Aorta (tissue), 5 donors: ENCODE measurements around the gene PSEN1. TPM values are rescaled to one million over a fixed set of nuclear protein-coding genes. Genes with fewer than 3 reads are reported as not detected.

Source experiments
- ATAC-seq: fragments of 200-7000 bp; cut with Tn5 transposase; one replicate; pipeline ENCODE4 v1.9.1; 2022; ENCODE audit warnings: moderate library complexity; ENCODE audit not compliant: low FRiP score
- DNase-seq, 2 donors: peaks; one replicate each; pipeline ENCODE4 v3.0.0-alpha.2; 2020
- H3K27ac ChIP-seq, 2 donors: one replicate each; pipeline ENCODE4 v1.5.1; 2013; ENCODE audit warnings: low read length in 2 of 2, mild to moderate bottlenecking in 2 of 2, moderate library complexity in 2 of 2, control low read depth in 1 of 2, inconsistent platforms in 1 of 2, low read depth in 1 of 2
- H3K27me3 ChIP-seq, 2 donors: one replicate each; pipeline ENCODE4 v1.6.1; 2013; ENCODE audit warnings: control low read depth in 1 of 2, low read length in 1 of 2, mild to moderate bottlenecking in 1 of 2, moderate library complexity in 1 of 2; ENCODE audit not compliant: insufficient read depth in 2 of 2, control insufficient read depth in 1 of 2
- H3K36me3 ChIP-seq, 2 donors: one replicate each; pipeline ENCODE4 v1.6.1; 2013; ENCODE audit warnings: control low read depth in 1 of 2, low read length in 1 of 2, mild to moderate bottlenecking in 1 of 2; ENCODE audit not compliant: insufficient read depth in 2 of 2, control insufficient read depth in 1 of 2
- H3K4me1 ChIP-seq, 2 donors: one replicate each; pipeline ENCODE4 v1.6.1; 2013; ENCODE audit warnings: low read length in 2 of 2, control low read depth in 1 of 2, mild to moderate bottlenecking in 1 of 2, moderate library complexity in 1 of 2; ENCODE audit not compliant: insufficient read depth in 2 of 2, control insufficient read depth in 1 of 2
- H3K4me3 ChIP-seq, 2 donors: one replicate each; pipeline ENCODE4 v1.5.1; 2013; ENCODE audit warnings: low read length in 2 of 2, control low read depth in 1 of 2, mild to moderate bottlenecking in 1 of 2
- H3K9me3 ChIP-seq: one replicate; pipeline ENCODE4 v1.6.1; 2013; ENCODE audit warnings: mild to moderate bottlenecking, low read length; ENCODE audit not compliant: control insufficient read depth
- WGBS, 2 donors: extraction: QIAGEN DNeasy Blood & Tissue Kit; methylation state at CpG; one replicate each; pipeline ENCODE4 v1.1.7; 2013; 5-methylcytosine and 5-hydroxymethylcytosine counted together
- intact Hi-C, 2 donors: fragments of 100-400 bp; cut with DNase I; formaldehyde crosslinking; loops; one replicate each; pipeline versions ENCODE4 v1.14.2 to v1.15.0; 2022
- long read RNA-seq, 2 donors: library from polyadenylated mRNA; unstranded; transcript quantifications; one replicate each; pipeline ENCODE4 v2.0.0, GENCODE V29; 2020 to 2021
- polyA plus RNA-seq, 2 donors: library from polyadenylated mRNA; stranded (reverse); fragments of 200-250 nt; gene quantifications; one replicate each; pipeline ENCODE4 v1.2.3, GENCODE V29; 2013
- total RNA-seq, 2 donors: library from RNA; stranded (reverse); fragmentation: NEBNext Ultra II Directional; extraction: Animal tissue kit (Norgen Biotek cat#: 25700); gene quantifications; one replicate each; pipeline ENCODE4 v1.2.1, GENCODE V29; 2021
- donor health status: healthy with polysubstance abuse.
- donor health status: Bipolar disorder and iron deficiency.
- donor health status: DM: no; HTN: no; CAD: no.
- donor health status: DM: no; HTN: no; CAD: no.
- donor health status: DM: yes; HTN: yes; CAD: no.

PSEN1 gene
- total RNA-seq (10 to 100 TPM; 44.4 to 51.6 TPM), polyA plus RNA-seq (10 to 100 TPM; 10.3 to 20.5 TPM)
- long read RNA-seq, donor 1, full-length matches to known transcripts, result 70 of 97 reads
- long read RNA-seq, donor 1, partial matches to known transcripts, result 7 of 97 reads
- long read RNA-seq, donor 1, other reads (novel, unspliced or antisense), result 20 of 97 reads
- long read RNA-seq, donor 2, full-length matches to known transcripts, result 31 of 48 reads
- long read RNA-seq, donor 2, partial matches to known transcripts, result 4 of 48 reads
- long read RNA-seq, donor 2, other reads (novel, unspliced or antisense), result 13 of 48 reads

DNA sequence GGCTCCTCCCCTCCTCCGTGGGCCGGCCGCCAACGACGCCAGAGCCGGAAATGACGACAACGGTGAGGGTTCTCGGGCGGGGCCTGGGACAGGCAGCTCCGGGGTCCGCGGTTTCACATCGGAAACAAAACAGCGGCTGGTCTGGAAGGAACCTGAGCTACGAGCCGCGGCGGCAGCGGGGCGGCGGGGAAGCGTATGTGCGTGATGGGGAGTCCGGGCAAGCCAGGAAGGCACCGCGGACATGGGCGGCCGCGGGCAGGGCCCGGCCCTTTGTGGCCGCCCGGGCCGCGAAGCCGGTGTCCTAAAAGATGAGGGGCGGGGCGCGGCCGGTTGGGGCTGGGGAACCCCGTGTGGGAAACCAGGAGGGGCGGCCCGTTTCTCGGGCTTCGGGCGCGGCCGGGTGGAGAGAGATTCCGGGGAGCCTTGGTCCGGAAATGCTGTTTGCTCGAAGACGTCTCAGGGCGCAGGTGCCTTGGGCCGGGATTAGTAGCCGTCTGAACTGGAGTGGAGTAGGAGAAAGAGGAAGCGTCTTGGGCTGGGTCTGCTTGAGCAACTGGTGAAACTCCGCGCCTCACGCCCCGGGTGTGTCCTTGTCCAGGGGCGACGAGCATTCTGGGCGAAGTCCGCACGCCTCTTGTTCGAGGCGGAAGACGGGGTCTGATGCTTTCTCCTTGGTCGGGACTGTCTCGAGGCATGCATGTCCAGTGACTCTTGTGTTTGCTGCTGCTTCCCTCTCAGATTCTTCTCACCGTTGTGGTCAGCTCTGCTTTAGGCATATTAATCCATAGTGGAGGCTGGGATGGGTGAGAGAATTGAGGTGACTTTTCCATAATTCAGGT, at the start of gene PSEN1:
PSEN1 (plus strand) TSS at position 121 of the 839 bp plus-strand sequence. CDS start 11,513 bp downstream, outside the sequence.
- ATAC-seq, result peak; percentile 98
- Histone ChIP-seq H3K9me3 (no peaks in the 10 kb centered on the region), H3K27me3 (no peaks in the 10 kb centered on the region), H3K4me3 (peak within 1 kb of the TSS; percentile 87 to 92), H3K27ac (peak within 1 kb of the TSS in 1 of 2 donors; percentile 46), H3K36me3 (no peaks in the 10 kb centered on the region), H3K4me1 (peaks cover 0 to 3% of the 10 kb centered on the region in 2 donors)
- intact Hi-C loops, result no loop called here
- DNase-seq, result peak; percentile 96 to 98
- 0 to 1% methylated on average over 71 of the region's 71 CpGs for WGBS, 2 donors

DNA sequence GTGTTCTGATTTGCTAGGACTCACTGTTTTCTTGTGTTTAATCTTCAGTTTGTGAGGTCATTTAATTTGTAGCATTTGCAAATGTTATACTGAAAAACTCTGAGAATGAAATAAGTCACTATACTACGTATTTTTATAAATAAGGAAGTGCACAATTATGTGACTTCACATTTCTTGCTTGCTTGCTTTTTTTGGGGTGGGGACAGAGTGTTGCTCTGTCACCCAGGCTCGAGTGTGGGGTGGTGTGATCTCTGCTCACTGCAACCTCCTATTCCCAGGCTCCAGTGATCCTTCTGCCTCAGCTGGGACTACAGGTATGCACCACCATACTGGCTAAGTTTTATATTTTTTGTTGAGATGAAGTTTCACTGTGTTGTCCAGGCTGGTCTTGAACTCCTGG, 45.3 kb upstream of the PSEN1 start:
- intact Hi-C loops, result no loop called here
- no peak overlapping the region for H3K27ac ChIP-seq
- 85 to 91% methylated on average over 2 of the region's 2 CpGs for WGBS, 2 donors
- ATAC-seq (no peak), DNase-seq (no peak)
- H3K36me3 ChIP-seq, result peaks cover 2 to 10% of the 10 kb centered on the region in 2 donors
- H3K27me3 ChIP-seq, result no peaks in the 10 kb centered on the region
- H3K9me3 ChIP-seq, result no peaks in the 10 kb centered on the region
- no peaks in the 10 kb centered on the region for H3K4me1 ChIP-seq
- H3K4me3 ChIP-seq, result no peak overlapping the region

DNA sequence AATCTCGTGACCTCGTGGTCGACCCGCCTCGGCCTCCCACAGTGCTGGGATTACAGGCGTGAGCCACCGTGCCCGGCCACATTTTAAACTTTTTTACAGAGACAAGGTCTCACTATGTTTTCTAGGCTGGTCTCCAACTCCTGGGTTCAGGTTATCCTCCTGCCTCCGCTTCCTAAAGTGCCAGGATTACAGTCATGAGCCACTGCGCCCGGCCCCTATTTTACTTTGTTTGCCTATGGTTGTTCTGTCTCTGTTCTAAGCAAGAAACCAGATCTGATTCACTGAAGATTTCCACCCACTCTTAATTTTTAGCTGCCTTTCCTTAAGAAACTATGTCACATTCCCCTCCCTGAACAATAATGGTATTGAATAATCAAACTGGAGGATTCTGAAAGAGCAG, 38.9 kb upstream of the PSEN1 start:
- intact Hi-C loops, result no loop called here
- 97% methylated on average over 11 of the region's 11 CpGs for WGBS, 2 donors

DNA sequence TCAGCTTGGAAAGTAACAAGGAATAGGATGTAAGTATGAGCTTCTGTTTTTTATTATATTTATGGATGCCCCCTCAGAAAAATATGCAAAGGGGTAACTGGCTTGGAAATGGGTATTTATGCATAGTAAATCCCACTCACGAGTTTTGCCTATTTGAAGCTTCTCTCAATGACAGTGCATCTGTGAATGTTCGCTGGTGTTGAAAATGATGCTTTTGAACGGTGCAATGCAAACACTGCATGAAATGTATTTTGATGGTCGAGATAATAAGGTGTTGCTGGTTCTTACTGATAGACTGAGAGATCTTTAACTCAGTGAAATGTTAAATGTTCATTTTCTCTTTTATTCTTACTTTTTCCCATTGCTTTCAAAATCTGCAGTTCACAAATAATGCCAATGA, 36.0 kb upstream of the PSEN1 start:
- Histone ChIP-seq H3K27ac (no peak overlapping the region), H3K4me1 (no peaks in the 10 kb centered on the region), H3K36me3 (peaks cover 0 to 7% of the 10 kb centered on the region in 2 donors), H3K4me3 (no peak overlapping the region), H3K9me3 (no peaks in the 10 kb centered on the region), H3K27me3 (no peaks in the 10 kb centered on the region)
- WGBS, 2 donors, result 89 to 90% methylated on average over 4 of the region's 4 CpGs
- DNase-seq, result no peak
- intact Hi-C loops, result no loop called here
- no peak for ATAC-seq

More for the DNA sequence above, 38.9 kb upstream of the PSEN1 start:
- Histone ChIP-seq H3K27me3 (no peaks in the 10 kb centered on the region), H3K9me3 (no peaks in the 10 kb centered on the region), H3K36me3 (peaks cover 0 to 1% of the 10 kb centered on the region in 2 donors), H3K27ac (no peak overlapping the region), H3K4me1 (no peaks in the 10 kb centered on the region), H3K4me3 (no peak overlapping the region)
- ATAC-seq (no peak), DNase-seq (no peak)

DNA sequence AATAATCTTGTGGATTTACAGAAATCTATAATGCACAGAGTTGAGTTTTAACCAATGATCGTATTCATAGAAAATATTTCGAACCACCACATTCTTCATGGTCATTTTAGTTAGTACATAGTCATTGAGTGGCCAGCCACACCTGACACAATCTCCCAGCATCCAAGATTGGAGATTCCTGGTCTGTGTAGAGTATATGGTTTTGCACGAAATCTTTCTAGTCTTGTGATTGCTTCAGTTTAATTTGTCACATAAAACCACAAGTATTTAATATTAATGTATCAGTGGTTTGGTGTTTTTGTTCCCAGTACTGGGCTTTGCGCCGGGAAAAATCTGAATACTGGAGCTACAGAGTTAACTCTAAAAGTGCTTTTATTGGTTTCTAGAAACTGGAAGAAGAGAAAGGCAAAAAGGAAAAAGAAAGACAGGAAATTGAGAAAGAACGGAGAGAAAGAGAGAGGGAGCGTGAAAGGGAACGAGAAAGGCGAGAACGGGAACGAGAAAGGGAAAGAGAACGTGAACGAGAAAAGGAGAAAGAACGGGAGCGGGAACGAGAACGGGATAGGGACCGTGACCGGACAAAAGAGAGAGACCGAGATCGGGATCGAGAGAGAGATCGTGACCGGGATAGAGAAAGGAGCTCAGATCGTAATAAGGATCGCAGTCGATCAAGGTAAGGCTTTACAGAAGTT, 33.4 kb upstream of the PSEN1 start:
- intact Hi-C loops, result no loop called here
- Histone ChIP-seq H3K4me3 (no peak overlapping the region), H3K27me3 (no peaks in the 10 kb centered on the region), H3K9me3 (no peaks in the 10 kb centered on the region), H3K27ac (no peak overlapping the region), H3K4me1 (no peaks in the 10 kb centered on the region), H3K36me3 (peaks cover 0 to 7% of the 10 kb centered on the region in 2 donors)
- ATAC-seq, result no peak
- 96 to 97% methylated on average over 27 of the region's 27 CpGs for WGBS, 2 donors
- no peak for DNase-seq

DNA sequence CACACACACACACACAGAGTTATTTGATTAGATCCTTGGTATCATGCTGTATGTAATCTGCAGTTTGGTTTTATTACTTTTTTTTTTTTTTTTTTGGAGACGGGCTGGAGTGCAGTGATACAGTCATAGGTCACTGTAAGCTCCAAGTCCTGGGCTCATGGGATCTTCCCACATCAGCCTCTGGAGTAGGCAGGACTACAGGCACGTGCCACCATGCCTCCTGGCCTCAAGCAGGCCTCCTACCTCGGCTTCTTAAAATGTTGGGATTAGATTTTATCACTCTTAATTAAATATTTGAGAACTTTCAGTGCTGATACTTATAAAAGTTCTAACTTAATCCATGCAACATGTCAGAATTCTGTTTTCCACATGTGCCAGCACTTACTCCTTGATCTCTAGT, 31.3 kb upstream of the PSEN1 start:
- DNase-seq (no peak), ATAC-seq (no peak)
- Histone ChIP-seq H3K27ac (no peak overlapping the region), H3K4me3 (no peak overlapping the region), H3K4me1 (no peaks in the 10 kb centered on the region), H3K36me3 (peaks cover 3 to 9% of the 10 kb centered on the region in 2 donors), H3K27me3 (no peaks in the 10 kb centered on the region), H3K9me3 (no peaks in the 10 kb centered on the region)
- intact Hi-C loops, result no loop called here
- 83% methylated on average over 3 of the region's 3 CpGs for WGBS, 2 donors

DNA sequence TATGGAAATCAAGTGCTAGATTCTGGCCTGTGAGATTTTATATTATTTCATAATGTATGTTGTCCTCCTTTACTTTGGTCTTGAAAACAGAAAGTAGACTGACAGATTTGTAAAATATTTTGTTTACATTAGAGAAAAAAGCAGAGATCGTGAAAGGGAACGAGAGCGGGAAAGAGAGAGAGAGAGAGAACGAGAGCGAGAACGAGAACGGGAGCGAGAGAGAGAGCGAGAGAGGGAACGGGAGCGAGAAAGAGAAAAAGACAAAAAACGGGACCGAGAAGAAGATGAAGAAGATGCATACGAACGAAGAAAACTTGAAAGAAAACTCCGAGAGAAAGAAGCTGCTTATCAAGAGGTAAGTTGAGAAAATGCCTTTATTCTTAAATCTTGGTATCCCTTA, 30.6 kb upstream of the PSEN1 start:
- ATAC-seq (no peak), DNase-seq (no peak)
- Histone ChIP-seq H3K4me3 (no peak overlapping the region), H3K4me1 (no peaks in the 10 kb centered on the region), H3K27ac (no peak overlapping the region), H3K36me3 (peaks cover 4 to 10% of the 10 kb centered on the region in 2 donors), H3K27me3 (no peaks in the 10 kb centered on the region), H3K9me3 (no peaks in the 10 kb centered on the region)
- intact Hi-C loops, result no loop called here
- WGBS, 2 donors, result 90 to 93% methylated on average over 16 of the region's 16 CpGs

DNA sequence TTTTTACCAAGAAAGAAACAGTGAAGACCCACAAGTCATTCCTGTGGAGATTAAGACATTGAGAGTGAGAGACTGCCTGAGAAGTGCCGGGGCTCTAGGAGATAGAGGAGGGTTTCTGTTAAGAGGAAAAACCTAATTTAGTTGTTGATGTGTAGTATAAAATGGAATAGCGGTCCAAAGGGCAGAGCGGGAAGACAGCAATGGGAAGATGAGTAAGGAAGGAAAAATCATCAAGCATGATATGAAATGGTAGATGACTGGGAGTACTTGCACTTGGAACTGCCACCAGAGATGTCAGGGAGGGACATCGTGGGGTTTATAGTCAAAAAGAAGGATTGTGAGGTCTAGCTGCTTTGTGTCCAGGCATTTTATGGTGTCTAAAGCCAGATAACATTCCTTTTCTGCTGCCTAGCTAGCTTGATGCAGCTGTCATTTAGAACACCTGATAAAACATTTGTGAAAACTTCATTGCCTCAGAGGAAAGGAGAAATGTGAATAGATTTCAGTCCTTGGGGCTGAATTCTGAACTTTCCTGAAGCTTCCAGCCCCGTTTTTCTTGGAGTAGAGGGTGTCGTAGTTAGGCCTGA, 20.1 kb upstream of the PSEN1 start:
- DNase-seq, result no peak

More for the DNA sequence above, 20.1 kb upstream of the PSEN1 start:
- ATAC-seq, result no peak
- Histone ChIP-seq H3K9me3 (no peaks in the 10 kb centered on the region), H3K27me3 (no peaks in the 10 kb centered on the region), H3K36me3 (peaks cover 5 to 8% of the 10 kb centered on the region in 2 donors), H3K4me3 (no peak overlapping the region), H3K27ac (no peak overlapping the region), H3K4me1 (no peaks in the 10 kb centered on the region)
- WGBS, 2 donors, result 87 to 89% methylated on average over 6 of the region's 6 CpGs
- intact Hi-C loops, result no loop called here
